Measurements from ENCODE around the gene HPSE2.

Gene HPSE2

DNA sequence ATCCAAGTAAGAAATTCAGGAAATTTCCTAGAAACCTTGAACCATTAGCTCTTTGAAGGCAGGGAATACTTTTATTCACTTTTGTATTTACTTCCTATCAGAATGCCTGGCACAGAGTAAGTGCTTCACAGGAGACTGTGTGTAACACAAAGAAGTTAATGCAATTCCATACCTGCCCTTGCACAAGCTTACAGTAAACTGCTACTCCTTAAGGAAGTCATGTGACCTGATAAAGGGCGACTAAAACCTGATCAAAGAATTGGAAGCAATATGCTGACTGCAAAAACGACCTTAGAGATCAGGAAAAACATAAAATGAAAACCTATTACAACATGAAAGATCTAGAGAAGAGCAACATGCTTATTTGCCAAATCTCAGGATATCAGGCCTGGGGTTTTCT lies 610.7 kb downstream of the HPSE2 start:
- TF ChIP-seq ZNF8 (CRISPR knock-in tag; IDR thresholded peaks at IDR 0.05), result no peak
- no peak for TF ChIP-seq SNAI2 (CRISPR knock-in tag; IDR thresholded peaks at IDR 0.05)
- TF ChIP-seq TCF4 (CRISPR knock-in tag; IDR thresholded peaks at IDR 0.05; ENCODE audit: borderline replicate concordance), result no peak
- TF ChIP-seq ZC3H10 (CRISPR knock-in tag; IDR thresholded peaks at IDR 0.05), result no peak
- TF ChIP-seq OSR1 (CRISPR knock-in tag; IDR thresholded peaks at IDR 0.05), result no peak
- no peak for TF ChIP-seq ESRRG (CRISPR knock-in tag; IDR thresholded peaks at IDR 0.05)
- no peak for TF ChIP-seq BACH2 (CRISPR knock-in tag; IDR thresholded peaks at IDR 0.05; ENCODE audit: borderline replicate concordance)
- TF ChIP-seq GLIS3 (CRISPR knock-in tag; IDR thresholded peaks at IDR 0.05), result no peak
- TF ChIP-seq ISL1 (CRISPR knock-in tag; IDR thresholded peaks at IDR 0.05), result no peak
- TF ChIP-seq, protein P1, sequence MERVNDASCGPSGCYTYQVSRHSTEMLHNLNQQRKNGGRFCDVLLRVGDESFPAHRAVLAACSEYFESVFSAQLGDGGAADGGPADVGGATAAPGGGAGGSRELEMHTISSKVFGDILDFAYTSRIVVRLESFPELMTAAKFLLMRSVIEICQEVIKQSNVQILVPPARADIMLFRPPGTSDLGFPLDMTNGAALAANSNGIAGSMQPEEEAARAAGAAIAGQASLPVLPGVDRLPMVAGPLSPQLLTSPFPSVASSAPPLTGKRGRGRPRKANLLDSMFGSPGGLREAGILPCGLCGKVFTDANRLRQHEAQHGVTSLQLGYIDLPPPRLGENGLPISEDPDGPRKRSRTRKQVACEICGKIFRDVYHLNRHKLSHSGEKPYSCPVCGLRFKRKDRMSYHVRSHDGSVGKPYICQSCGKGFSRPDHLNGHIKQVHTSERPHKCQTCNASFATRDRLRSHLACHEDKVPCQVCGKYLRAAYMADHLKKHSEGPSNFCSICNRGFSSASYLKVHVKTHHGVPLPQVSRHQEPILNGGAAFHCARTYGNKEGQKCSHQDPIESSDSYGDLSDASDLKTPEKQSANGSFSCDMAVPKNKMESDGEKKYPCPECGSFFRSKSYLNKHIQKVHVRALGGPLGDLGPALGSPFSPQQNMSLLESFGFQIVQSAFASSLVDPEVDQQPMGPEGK (CRISPR knock-in tag; IDR thresholded peaks at IDR 0.05; ENCODE audit: borderline replicate concordance), result no peak
- no peak for TF ChIP-seq ZFP3 (CRISPR knock-in tag; IDR thresholded peaks at IDR 0.05)
- TF ChIP-seq POU6F1 (CRISPR knock-in tag; IDR thresholded peaks at IDR 0.05; ENCODE audit: borderline replicate concordance, low read depth), result no peak
- TF ChIP-seq TSHZ2 (CRISPR knock-in tag; IDR thresholded peaks at IDR 0.05), result no peak
- no peak for TF ChIP-seq ARNTL (CRISPR knock-in tag; IDR thresholded peaks at IDR 0.05; ENCODE audit: borderline replicate concordance, low read depth)
- ATAC-seq, result no peak

GRCh38 chr10:98623176-98623575 lies 612.5 kb downstream of the HPSE2 start:
- no peak for ATAC-seq
- no peak for TF ChIP-seq ZNF8 (CRISPR knock-in tag; IDR thresholded peaks at IDR 0.05)
- TF ChIP-seq TSHZ2 (CRISPR knock-in tag; IDR thresholded peaks at IDR 0.05), result no peak
- no peak for TF ChIP-seq ZC3H10 (CRISPR knock-in tag; IDR thresholded peaks at IDR 0.05)
- no peak for TF ChIP-seq ARNTL (CRISPR knock-in tag; IDR thresholded peaks at IDR 0.05; ENCODE audit: borderline replicate concordance, low read depth)
- no peak for TF ChIP-seq CREB5 (CRISPR knock-in tag; IDR thresholded peaks at IDR 0.05; ENCODE audit: low read depth)
- TF ChIP-seq ZNF565 (CRISPR knock-in tag; conservative IDR thresholded peaks at IDR 0.05; ENCODE audit: low read depth), result no peak
- TF ChIP-seq TOX (CRISPR knock-in tag; IDR thresholded peaks at IDR 0.05; ENCODE audit: borderline replicate concordance), result no peak
- no peak for TF ChIP-seq POU6F1 (CRISPR knock-in tag; IDR thresholded peaks at IDR 0.05; ENCODE audit: borderline replicate concordance, low read depth)
- TF ChIP-seq TCF4 (CRISPR knock-in tag; IDR thresholded peaks at IDR 0.05; ENCODE audit: borderline replicate concordance), result no peak
- TF ChIP-seq SNAI2 (CRISPR knock-in tag; IDR thresholded peaks at IDR 0.05), result no peak
- TF ChIP-seq ZNF70 (CRISPR knock-in tag; IDR thresholded peaks at IDR 0.05), result no peak
